Effector memory CD4-positive, alpha-beta T cell (primary cell): ENCODE measurements around the gene PCDHGA6.
"Not testable (repeated sequence)": the region's sequence is repeated elsewhere in the genome, so short reads cannot be mapped to it uniquely, and the experiment has no call there.

Experiments used
- DNase-seq, 3 donors: peaks; one replicate each; pipeline ENCODE4 v3.0.0-alpha.2; 2020
- H3K27ac ChIP-seq: 2 replicates; pipeline ENCODE4 v1.7.0; 2013; ENCODE audit warnings: mild to moderate bottlenecking, low read length, moderate library complexity; ENCODE audit not compliant: insufficient read depth, poor library complexity, severe bottlenecking
- H3K27me3 ChIP-seq: replicated peaks from 2 replicates; pipeline ENCODE4 v1.7.0; 2013; ENCODE audit warnings: mild to moderate bottlenecking, low read length; ENCODE audit not compliant: insufficient read depth, control insufficient read depth, poor library complexity, severe bottlenecking
- H3K36me3 ChIP-seq: 2 replicates; pipeline ENCODE4 v1.7.0; 2013; ENCODE audit warnings: mild to moderate bottlenecking, low read length, moderate library complexity; ENCODE audit not compliant: control insufficient read depth, insufficient read depth
- H3K4me1 ChIP-seq: 2 replicates; pipeline ENCODE4 v1.7.0; 2013; ENCODE audit warnings: low read length, mild to moderate bottlenecking; ENCODE audit not compliant: control insufficient read depth, insufficient read depth, poor library complexity, severe bottlenecking
- H3K4me3 ChIP-seq: 2 replicates; pipeline ENCODE4 v1.7.0; 2013; ENCODE audit warnings: low read length, low read depth, mild to moderate bottlenecking; ENCODE audit not compliant: insufficient read depth, poor library complexity, severe bottlenecking
- H3K9me3 ChIP-seq: 2 replicates; pipeline ENCODE4 v1.7.0; 2013; ENCODE audit warnings: mild to moderate bottlenecking, low read length, moderate library complexity; ENCODE audit not compliant: control insufficient read depth

PCDHGA6 gene

DNA sequence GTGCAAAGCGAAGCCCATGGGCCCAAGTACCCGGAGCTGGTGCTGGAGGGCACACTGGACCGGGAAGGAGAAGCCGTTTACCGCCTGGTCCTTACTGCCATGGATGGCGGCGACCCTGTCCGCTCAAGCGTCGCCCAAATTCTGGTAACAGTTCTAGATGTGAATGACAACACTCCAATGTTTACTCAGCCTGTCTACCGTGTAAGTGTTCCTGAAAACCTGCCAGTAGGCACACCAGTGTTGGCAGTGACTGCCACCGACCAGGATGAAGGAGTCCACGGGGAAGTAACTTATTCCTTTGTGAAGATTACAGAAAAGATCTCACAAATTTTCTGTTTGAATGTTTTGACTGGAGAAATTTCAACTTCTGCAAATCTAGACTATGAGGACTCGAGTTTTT is 936 bp downstream of the PCDHGA6 start:
- H3K36me3 ChIP-seq, result no peaks in the 10 kb centered on the region
- H3K27me3 ChIP-seq, result peaks cover 3% of the 10 kb centered on the region
- H3K9me3 ChIP-seq, result peaks cover 5% of the 10 kb centered on the region
- H3K4me1 ChIP-seq, result no peaks in the 10 kb centered on the region
- DNase-seq, result no peak
- no peak overlapping the region for H3K4me3 ChIP-seq
- H3K27ac ChIP-seq, result no peak overlapping the region

GRCh38 chr5:141375444-141376155 is 1.9 kb downstream of the PCDHGA6 start:
- not testable (repeated sequence) for H3K4me1 ChIP-seq, H3K4me3 ChIP-seq, H3K36me3 ChIP-seq, H3K27me3 ChIP-seq, DNase-seq, H3K9me3 ChIP-seq, H3K27ac ChIP-seq

GRCh38 chr5:141382469-141383294 is 9.0 kb downstream of the PCDHGA6 start, which contains the start of gene PCDHGA7:
Gene PCDHGA7 (plus strand): TSS chr5:141382742. CDS start chr5:141382900, 158 bp downstream.
- H3K4me3 ChIP-seq, result peak within 1 kb of the TSS; percentile 17
- peaks cover 8% of the 10 kb centered on the region for H3K27me3 ChIP-seq
- no peaks in the 10 kb centered on the region for H3K36me3 ChIP-seq
- no peak for DNase-seq
- H3K27ac ChIP-seq, result no peak within 1 kb of the TSS
- no peaks in the 10 kb centered on the region for H3K4me1 ChIP-seq
- H3K9me3 ChIP-seq, result no peaks in the 10 kb centered on the region

- Histone ChIP-seq H3K4me3 (no peak overlapping the region), H3K36me3 (no peaks in the 10 kb centered on the region), H3K9me3 (no peaks in the 10 kb centered on the region), H3K4me1 (no peaks in the 10 kb centered on the region), H3K27me3 (peaks cover 8% of the 10 kb centered on the region), H3K27ac (no peak overlapping the region)
- DNase-seq, result no peak
Measured at GRCh38 chr5:141383345-141383744, 9.7 kb downstream of the PCDHGA6 start.

- H3K4me1 ChIP-seq, result no peaks in the 10 kb centered on the region
- DNase-seq, result no peak
- H3K27ac ChIP-seq, result no peak overlapping the region
- peaks cover 9% of the 10 kb centered on the region for H3K9me3 ChIP-seq
- no peak overlapping the region for H3K4me3 ChIP-seq
- peaks cover 8% of the 10 kb centered on the region for H3K27me3 ChIP-seq
- H3K36me3 ChIP-seq, result no peaks in the 10 kb centered on the region
Measured at GRCh38 chr5:141384471-141385267, 11.0 kb downstream of the PCDHGA6 start.

- H3K4me1 ChIP-seq, H3K36me3 ChIP-seq, DNase-seq, H3K4me3 ChIP-seq, H3K9me3 ChIP-seq, H3K27me3 ChIP-seq, H3K27ac ChIP-seq: not testable (repeated sequence)
Measured at GRCh38 chr5:141387557-141388311, 14.0 kb downstream of the PCDHGA6 start, which contains the start of gene PCDHGB4. Gene PCDHGB4 (plus strand): TSS chr5:141387698. CDS start chr5:141387885, 187 bp downstream.

- Histone ChIP-seq H3K27ac (no peak overlapping the region), H3K36me3 (no peaks in the 10 kb centered on the region), H3K9me3 (peaks cover 9% of the 10 kb centered on the region), H3K27me3 (peaks cover 8% of the 10 kb centered on the region), H3K4me3 (no peak overlapping the region), H3K4me1 (no peaks in the 10 kb centered on the region)
- no peak for DNase-seq
Measured at GRCh38 chr5:141388661-141389060, 15.0 kb downstream of the PCDHGA6 start.

- H3K4me3 ChIP-seq, result no peak overlapping the region
- no peaks in the 10 kb centered on the region for H3K4me1 ChIP-seq
- H3K36me3 ChIP-seq, result no peaks in the 10 kb centered on the region
- no peak for DNase-seq
- no peak overlapping the region for H3K27ac ChIP-seq
- H3K9me3 ChIP-seq, result peaks cover 9% of the 10 kb centered on the region
- H3K27me3 ChIP-seq, result peaks cover 8% of the 10 kb centered on the region
Measured at GRCh38 chr5:141389153-141390042, 15.7 kb downstream of the PCDHGA6 start.
